ENCODE results near the gene MX1.

DNA sequence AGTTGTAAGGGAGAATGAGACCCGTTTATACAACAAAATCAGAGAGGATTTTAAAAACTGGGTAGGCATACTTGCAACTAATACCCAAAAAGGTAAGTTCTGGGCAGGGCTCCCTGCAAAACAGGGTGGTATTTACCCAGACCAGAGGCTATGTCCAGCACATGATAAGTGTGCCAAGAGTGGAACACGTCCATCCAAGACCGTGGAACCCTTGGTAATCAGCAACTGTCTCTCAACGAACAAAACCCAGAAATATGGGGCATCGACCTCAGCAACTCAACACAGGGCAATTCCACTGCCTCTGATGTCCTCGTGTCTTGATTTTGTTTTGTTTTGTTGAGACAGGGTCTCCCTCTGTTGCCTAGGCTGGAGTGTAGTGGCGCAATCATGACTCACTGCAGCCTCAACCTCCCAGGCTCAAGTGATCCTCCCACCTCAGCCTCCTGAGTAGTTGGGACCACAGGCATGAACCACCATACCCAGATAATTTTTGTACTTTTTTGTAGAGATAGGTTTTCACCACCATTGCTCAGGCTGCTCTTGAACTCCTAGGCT lies 26.7 kb upstream of the MX1 start:
- TF ChIP-seq, protein P1, sequence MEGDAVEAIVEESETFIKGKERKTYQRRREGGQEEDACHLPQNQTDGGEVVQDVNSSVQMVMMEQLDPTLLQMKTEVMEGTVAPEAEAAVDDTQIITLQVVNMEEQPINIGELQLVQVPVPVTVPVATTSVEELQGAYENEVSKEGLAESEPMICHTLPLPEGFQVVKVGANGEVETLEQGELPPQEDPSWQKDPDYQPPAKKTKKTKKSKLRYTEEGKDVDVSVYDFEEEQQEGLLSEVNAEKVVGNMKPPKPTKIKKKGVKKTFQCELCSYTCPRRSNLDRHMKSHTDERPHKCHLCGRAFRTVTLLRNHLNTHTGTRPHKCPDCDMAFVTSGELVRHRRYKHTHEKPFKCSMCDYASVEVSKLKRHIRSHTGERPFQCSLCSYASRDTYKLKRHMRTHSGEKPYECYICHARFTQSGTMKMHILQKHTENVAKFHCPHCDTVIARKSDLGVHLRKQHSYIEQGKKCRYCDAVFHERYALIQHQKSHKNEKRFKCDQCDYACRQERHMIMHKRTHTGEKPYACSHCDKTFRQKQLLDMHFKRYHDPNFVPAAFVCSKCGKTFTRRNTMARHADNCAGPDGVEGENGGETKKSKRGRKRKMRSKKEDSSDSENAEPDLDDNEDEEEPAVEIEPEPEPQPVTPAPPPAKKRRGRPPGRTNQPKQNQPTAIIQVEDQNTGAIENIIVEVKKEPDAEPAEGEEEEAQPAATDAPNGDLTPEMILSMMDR (IDR thresholded peaks at IDR 0.05) = no peak
- TF ChIP-seq JUN (IDR thresholded peaks at IDR 0.05) (no peak), POLR2A (IDR thresholded peaks at IDR 0.05; ENCODE audit: low read length) (no peak), ELK1 (IDR thresholded peaks at IDR 0.05; ENCODE audit: low read depth, low read length) (no peak), NPAS2 (CRISPR knock-in tag; IDR thresholded peaks at IDR 0.05; ENCODE audit: borderline replicate concordance) (no peak), RCOR1 (IDR thresholded peaks at IDR 0.05; ENCODE audit: low read depth, low read length) (no peak), SMC3 (IDR thresholded peaks at IDR 0.05) (no peak), EP300 (IDR thresholded peaks at IDR 0.05) (no peak), ZFP36 (IDR thresholded peaks at IDR 0.05; ENCODE audit: borderline replicate concordance, partially characterized antibody) (no peak), MYC (IDR thresholded peaks at IDR 0.05; ENCODE audit: borderline replicate concordance, low read length) (no peak), MAX (IDR thresholded peaks at IDR 0.05) (no peak), ZSCAN20 (CRISPR knock-in tag; IDR thresholded peaks at IDR 0.05) (no peak), TP53 (CRISPR knock-in tag; IDR thresholded peaks at IDR 0.05) (no peak), NR3C1 (IDR thresholded peaks at IDR 0.05) (no peak)
